Stimulated activated CD4-positive, alpha-beta T cell treated with anti-CD3 and anti-CD28 coated beads, Interleukin-15, amount 100 ng/mL, for 24 hours (primary cell): ENCODE measurements around the gene CFAP126.
"Not testable (repeated sequence)": the region's sequence is repeated elsewhere in the genome, so short reads cannot be mapped to it uniquely, and the experiment has no call there.

Experiments
- DNase-seq: peaks from one replicate; pipeline ENCODE4 v3.0.0-alpha.2; 2020

CFAP126 gene

DNA sequence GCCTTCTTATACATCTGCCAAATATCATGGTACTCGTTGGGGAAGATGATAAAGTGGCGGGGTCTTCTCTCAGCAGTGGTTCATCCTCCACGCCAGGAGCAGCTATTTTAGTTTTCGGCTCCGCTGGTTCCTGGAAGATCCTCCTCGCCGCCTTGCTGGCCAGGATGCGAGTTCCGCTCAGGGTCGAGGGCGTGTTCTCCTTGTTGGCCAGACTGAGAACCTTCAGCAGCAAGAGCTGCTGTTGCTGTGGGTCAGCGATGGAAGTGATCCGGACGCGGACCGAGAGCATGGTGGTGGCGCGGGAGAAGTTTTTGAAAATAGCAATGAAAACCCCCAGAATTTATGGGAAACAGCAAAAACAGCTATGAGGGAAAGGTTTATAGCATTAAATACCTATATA is 11.4 kb upstream of the CFAP126 start:
- DNase-seq: no peak

DNA sequence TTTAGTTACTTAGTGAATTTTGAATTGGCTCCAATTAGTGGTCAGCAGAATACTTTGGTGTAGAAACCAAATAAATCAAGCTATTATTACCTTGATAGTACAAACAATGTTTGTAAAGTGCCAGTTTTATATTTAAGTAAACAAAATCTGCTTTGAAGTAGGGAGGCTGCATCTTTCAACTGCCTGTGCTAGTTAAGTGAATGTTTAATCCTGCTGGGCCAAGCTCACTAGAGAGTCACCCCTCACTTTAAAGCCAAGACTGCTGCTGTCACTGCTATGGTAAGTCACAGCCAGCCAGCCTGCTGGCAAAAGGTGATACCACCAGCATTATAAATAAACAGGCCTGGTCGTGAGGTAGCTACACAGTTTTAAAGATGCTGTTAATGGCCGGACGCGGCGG is 10.3 kb upstream of the CFAP126 start:
- DNase-seq: no peak

DNA sequence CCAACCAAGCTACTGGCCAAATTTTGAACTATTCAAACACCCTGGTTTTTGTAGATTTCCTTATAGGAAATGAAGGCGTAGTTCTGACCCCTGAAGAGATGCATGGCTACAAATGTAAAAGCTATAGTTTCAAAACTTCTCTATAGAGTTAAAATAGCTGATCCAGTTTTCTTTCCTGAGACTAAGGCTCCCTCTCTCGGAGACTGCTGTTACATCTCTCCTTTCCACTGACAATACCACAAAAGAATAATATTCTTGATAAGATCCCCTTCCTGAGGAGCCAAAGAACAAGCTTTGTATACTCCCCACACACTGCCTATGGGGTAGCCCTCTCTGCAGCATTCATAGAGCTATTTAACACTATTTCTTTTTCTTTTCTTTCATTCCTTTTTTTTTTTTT is 6.7 kb upstream of the CFAP126 start:
- DNase-seq: no peak

DNA sequence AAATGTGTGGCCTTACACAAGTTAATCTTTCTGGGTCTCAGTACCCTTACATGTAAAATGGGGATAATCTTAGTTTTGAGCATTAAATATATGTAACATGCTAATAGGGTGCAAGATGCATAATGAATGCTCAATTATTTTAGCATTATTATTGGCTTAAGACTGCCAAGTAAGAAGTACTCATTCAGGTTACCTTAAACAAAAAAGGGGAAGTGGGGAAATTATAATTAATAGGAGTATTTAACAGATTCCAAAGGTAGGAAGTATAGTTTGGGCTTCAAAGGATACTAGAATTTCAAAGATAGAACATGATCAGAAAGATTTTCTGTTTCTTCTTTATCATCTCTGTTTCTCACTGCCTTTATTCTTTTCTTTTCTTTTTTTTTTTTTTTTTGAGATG is 5.8 kb upstream of the CFAP126 start:
- DNase-seq: no peak

DNA sequence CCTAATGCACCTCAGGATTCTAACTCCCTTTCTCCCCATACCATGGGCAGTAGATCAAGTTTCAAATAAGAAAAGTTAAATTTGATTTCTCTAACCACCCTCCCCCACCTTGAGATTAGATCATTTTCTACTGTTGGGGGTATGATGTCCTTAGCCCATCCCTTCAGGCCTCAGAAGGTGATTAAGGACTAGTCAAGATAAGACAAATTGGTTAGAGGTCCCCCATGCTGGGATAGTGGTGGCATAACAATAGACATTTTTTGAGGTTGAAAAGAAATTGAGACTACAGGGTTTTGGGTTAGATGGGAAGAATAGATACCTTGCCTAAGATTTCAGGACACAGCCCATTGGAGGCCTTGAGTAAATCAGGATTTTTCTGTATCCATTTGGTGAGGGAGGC is 2.5 kb downstream of the CFAP126 start:
- no peak for DNase-seq

DNA sequence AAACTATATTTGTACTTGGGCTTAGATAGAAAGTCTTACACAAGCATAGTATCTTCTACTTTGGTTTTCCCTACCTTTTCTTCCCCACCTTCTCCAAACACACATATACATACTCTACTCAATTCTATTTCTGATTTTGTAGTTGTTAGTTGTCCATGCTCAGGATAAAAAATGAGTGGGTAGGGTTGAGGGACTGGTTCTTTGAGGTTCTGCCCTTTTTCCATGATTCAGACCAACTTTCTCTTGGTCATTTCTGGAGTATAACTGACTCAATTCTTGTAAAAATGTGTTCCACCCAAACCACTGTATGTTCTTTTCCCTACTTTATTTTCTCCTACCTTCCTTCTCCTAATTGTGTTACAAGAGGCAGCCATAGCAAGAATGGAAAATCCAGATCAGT is 3.3 kb downstream of the CFAP126 start:
- no peak for DNase-seq

DNA sequence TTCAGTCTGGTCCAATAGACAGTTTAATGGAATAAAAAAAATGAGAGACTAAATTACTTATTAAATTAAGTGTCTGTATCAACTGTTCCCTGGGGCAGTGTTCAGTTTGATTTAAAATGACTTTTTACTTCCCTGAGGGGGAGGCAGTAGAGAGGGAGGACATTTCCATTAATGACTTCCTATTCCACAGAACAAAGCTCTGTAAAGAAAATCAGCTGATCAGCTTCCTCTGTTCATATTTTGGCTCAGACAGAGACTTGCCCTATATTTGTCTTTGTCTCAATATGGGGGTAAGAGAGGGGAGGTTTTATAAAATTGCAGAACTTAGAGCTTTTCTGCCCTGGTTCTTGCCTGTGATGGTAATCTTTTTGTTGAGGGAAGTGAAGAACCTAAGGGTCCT is 8.4 kb downstream of the CFAP126 start:
- no peak for DNase-seq

DNA sequence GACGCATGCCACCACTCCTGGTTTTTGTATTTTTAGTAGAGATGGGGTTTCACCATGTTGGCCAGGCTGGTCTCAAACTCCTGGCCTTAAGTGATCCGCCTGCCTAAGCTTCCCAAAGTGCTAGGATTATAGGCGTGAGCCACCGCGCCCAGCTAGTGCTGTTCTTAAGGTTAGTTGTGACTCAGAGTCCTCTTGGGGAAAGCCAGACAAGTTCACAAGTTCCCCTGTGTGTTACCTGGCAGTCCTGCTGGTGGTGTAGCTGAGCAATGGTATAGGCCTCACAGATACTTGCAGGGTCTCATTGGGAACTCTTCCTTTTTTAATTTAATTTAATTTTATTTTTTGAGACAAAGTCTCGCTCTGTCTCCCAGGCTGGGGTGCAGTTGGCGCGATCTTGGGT is 10.6 kb downstream of the CFAP126 start:
- no peak for DNase-seq

DNA sequence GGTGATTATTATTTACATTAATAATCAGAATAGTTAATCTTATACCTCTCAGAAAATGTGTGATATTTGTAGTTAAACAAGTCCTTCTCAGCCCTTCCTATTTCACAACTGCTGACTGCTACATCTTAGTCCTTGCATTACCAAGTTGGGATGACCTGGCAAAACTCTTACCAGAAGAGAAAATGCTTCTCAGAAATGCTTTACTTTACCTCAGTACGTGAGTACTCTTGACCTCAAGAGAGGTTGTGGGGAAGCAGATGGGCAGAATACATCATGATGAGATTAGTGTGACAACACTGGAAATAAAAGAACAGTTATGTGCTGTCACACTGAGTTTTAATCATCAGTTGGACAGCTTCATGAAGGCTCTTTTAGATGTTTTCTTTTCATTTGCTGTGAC is 16.2 kb downstream of the CFAP126 start:
- no peak for DNase-seq

DNA sequence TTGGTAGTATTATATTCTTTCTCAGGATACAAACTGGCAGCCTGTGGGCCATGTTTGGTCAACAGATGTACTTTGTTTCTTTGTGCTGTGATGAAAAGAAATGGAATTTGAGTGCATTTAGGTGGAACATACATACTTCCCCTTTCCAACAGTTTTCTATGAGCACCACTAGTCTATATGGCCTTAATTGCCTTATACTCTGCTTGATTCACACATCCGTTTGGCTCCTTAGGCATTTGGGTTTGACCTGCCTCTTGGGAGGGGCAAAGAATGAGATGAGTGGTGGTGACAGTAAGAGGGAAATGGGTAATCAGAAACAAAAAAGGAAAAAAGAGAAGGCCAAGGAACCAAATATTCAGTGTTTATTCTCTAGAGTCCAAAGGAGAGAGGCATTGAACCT is 17.0 kb downstream of the CFAP126 start:
- DNase-seq: no peak

DNA sequence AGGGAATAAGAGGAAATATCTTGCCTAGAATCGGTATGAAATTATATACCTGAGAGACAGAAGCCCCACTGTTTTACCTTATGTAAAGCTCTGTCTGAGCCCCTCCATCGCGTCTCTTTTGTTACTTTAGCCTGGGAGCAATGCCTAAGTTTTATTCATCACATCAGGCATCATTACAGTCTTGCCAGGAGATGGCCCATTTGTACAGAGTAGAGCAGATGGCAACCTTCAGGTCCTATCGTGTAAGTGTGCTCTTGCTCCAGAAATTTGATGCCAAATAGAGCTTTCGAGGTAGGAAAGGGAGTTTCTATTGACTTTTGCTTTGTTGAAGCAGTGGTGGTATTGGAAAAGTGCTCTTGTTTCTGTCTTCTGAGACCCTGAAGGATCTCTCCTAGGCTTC is 24.9 kb downstream of the CFAP126 start:
- no peak for DNase-seq

DNA sequence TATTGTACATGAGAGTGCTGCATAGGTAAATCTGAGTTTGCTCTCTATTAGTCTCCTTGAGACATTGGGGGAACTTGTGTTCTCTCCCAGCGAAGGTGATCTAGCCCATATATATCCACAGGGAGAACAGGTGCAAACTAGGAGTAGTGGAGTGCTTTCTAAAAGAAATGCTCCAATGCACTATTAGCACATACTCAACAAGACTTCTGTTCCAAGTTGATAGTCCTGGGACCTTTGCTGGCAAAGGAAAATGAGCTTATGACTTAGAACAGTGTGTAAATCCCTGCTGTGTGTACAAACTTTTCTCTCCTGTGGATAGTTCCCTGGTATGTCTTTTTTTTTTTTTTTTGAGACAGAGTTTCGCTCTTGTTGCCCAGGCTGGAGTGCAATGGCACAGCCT is 25.5 kb downstream of the CFAP126 start:
- DNase-seq: no peak

DNA sequence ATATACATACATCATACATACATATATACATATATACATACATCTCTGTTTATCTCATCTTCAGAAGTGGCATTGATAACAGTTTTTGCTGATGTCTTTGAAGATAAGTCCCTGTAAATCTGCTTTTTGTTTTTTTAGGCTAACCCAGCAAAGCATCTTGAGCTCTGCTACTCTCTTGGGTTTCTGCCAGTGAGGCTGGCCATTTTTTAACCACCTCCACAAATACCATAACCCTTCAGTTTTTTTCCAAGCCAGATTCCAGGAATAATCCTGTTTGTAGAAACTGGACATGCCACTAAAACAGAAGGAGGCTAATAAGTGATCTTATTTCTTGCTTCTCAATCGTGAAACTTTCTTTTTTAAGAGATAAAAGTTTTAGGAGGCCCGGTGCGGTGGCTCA is 31.9 kb downstream of the CFAP126 start:
- DNase-seq: no peak

DNA sequence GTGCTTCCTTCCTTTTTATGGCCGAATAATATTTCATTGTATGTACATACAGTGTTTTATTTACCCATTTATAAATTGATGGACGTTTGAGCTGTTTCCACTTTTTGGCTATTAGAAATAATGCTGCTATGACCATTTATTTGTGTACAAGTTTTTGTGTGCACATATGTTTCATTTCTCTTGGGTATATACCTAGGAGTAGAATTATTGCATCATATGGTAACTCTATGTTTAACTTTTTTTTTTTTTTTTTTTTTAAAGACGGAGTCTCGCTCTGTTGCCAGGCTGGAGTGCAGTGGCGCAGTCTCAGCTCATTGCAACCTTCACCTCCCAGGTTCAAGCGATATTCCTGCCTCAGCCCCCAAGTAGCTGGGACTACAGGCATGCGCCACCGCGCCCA is 34.5 kb downstream of the CFAP126 start:
- no peak for DNase-seq

DNA sequence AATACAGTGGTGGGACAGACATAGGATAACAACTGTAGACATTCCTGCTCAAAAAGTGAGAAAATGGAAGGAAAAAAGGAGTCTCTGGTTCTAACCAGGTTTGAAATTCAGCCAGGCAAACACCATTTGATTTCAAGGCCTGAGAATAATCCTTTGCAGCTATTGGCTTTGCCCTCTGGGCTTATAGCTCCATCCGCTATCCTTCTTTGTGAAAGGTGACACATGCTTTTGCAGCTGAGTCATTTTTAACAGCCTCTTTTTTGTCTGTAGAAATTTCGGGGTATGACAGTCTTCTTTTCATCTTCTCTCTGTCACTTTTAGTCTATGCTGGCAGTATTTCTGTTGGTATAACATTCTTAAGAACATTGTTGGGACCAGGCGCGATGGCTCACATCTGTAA is 37.3 kb downstream of the CFAP126 start:
- DNase-seq: no peak

DNA sequence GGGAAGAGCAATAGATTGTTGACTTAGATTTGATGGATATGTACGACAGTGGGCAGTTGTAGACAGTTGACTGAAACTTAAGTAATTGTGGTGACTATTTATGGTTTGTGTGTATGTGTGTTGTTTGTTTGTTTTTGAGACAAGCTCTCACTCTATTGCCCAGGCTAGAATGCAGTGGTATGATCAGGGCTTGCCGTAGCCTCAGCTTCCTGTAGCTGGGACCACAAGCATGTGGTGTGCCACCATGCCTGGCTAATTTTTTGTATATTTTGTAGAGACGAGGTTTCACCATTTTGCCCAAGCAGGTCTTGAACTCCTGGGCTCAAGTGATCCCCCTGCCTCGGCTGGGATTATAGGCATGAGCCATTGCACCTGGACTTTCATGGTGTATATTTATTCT is 43.7 kb downstream of the CFAP126 start:
- DNase-seq: no peak

DNA sequence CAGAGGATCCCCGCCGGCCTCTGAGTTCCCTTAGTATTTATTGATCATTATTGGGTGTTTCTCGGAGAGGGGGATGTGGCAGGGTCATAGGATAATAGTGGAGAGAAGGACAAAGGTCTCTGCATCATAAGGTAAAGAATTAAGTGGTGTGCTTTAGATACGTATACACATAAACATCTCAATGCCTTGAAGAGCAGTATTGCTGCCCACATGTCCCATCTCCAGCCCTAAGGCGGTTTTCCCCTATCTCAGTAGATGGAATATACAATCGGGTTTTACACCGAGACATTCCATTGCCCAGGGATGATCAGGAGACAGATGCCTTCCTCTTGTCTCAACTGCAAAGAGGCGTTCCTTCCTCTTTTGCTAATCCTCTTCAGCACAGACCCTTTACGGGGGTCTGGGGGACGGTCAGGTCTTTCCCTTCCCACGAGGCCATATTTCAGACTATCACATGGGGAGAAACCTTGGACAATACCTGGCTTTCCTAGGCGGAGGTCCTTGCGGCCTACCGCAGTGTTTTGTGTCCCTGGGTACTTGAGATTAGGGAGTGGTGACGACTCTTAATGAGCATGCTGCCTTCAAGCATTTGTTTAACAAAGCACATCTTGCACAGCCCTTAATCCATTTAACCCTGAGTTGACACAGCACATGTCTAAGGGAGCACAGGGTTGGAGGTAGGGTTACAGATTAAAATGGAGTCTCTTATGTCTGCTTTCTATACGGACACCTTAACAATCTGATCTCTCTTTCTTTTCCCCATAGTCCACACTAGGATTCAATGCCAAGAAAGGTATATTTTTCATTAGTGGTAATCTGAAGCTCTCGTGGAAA is 51.6 kb downstream of the CFAP126 start:
- DNase-seq: not testable (repeated sequence)
